Measurements from ENCODE around the gene TPX2.

TPX2 gene

DNA sequence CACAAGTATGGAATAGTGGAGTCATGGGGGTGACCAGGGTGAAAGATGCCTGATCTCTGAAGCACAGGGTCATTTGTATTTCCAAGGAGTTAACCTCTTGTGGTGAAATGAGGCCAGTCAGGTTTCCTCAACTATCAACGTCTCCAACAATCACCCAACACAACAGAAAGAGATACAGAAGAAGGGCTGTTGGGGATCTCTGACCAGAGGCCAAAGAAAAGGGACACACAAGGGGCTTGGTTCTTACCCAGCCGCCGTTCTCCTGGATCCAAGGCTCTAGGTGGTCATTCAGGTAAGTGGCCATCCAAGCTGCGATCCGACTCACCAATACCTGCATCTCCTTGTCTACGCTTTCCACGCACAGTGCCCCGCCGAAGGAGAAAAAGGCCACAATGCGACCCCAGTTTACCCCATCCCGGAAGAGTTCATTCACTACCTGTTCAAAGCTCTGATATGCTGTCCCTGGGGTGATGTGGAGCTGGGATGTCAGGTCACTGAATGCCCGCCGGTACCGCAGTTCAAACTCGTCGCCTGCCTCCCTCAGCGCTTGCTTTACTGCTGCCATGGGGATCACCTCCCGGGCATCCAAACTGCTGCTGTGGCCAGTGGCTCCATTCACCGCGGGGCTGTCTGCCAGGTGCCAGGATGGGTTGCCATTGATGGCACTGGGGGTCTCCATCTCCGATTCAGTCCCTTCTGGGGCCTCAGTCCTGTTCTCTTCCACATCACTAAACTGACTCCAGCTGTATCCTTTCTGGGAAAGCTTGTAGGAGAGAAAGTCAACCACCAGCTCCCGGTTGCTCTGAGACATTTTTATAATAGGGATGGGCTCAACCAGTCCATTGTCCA, 17.5 kb upstream of the TPX2 start:
- no peaks in the 10 kb centered on the region for H3K27me3 ChIP-seq (ENCODE audit: control insufficient read depth in 2 of 2, insufficient read depth in 2 of 2, low read length in 2 of 2)
- H3K9ac ChIP-seq (ENCODE audit: low read depth in 1 of 2, low read length in 2 of 2), result peak overlapping the region; percentile 97
- H3K27ac ChIP-seq (ENCODE audit: low read depth in 2 of 2, low read length in 2 of 2), result peak overlapping the region; percentile 96 to 99
- H3K36me3 ChIP-seq (ENCODE audit: control insufficient read depth in 2 of 2, insufficient read depth in 2 of 2, low read length in 2 of 2), result peaks cover 0 to 22% of the 10 kb centered on the region in 2 donors
- peaks cover 48 to 52% of the 10 kb centered on the region in 2 donors for H3K4me1 ChIP-seq (ENCODE audit: control insufficient read depth in 2 of 2, insufficient read depth in 2 of 2, low read length in 2 of 2)
- no peaks in the 10 kb centered on the region for H3K9me3 ChIP-seq (ENCODE audit: control insufficient read depth in 2 of 2, low read length in 2 of 2)
- H3K4me3 ChIP-seq (ENCODE audit: low read length in 2 of 2), result peak overlapping the region; percentile 79 to 87

DNA sequence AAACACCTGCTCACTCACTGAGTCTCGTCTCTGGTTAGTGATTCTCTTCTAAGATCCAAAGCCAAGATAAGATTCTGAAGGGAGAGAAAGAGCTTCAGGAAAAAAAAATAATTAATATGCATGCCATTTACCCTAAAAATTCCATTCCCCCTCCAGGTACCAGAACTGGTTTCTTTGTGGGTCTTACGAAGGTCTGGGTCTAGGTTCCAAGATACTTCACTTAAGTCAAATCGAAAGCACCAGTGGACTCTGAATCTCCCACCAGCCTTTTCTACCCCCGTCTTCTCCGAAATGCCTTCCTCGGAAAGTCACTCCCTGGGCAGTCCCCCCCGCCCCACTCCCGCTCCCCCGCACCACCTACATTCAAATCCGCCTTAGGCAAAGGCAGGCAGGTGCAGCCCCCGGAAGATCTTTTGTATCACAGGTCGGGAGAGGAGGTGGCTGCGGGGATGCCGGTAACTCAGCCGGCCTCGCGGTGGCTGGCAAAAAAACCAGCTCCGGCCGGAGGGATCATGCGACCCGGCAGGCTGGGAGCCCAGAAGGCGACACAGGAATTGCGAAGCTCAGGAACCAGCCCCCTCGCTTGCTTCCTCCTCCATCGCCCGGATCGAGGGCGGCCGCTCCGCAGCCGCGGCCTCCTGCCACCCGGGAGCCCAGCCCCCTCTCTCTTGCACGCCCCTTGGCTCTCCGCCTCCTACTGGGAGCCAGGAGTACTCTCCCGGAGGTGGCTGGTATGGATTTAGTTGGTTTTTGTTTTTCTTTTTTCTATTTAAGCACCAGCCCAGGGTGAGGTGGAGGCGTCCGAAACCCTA, 16.6 kb upstream of the TPX2 start, which contains the start of gene BCL2L1:
BCL2L1 (minus strand) TSS at position 612 of the 812 bp plus-strand sequence. CDS start 650 bp downstream, outside the sequence.
- no peaks in the 10 kb centered on the region for H3K9me3 ChIP-seq (ENCODE audit: control insufficient read depth in 2 of 2, low read length in 2 of 2)
- H3K9ac ChIP-seq (ENCODE audit: low read depth in 1 of 2, low read length in 2 of 2), result peak within 1 kb of the TSS; percentile 97
- peaks cover 0 to 22% of the 10 kb centered on the region in 2 donors for H3K36me3 ChIP-seq (ENCODE audit: control insufficient read depth in 2 of 2, insufficient read depth in 2 of 2, low read length in 2 of 2)
- peaks cover 44 to 45% of the 10 kb centered on the region in 2 donors for H3K4me1 ChIP-seq (ENCODE audit: control insufficient read depth in 2 of 2, insufficient read depth in 2 of 2, low read length in 2 of 2)
- peak within 1 kb of the TSS; percentile 96 to 99 for H3K27ac ChIP-seq (ENCODE audit: low read depth in 2 of 2, low read length in 2 of 2)
- H3K27me3 ChIP-seq (ENCODE audit: control insufficient read depth in 2 of 2, insufficient read depth in 2 of 2, low read length in 2 of 2), result no peaks in the 10 kb centered on the region
- H3K4me3 ChIP-seq (ENCODE audit: low read length in 2 of 2), result peak within 1 kb of the TSS; percentile 79 to 87

DNA sequence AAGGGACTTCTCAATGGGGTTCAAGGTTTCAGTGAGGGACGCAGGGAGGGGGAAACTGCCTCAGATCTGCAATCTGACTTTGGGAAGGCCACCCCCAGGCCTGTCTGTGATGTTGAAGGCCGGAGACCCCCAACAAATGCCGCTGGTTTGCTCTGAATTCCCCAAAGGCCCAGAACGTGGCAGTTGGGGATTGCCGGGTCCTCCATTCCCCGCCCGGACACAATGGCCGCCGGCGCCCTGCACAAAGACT, 16.1 kb upstream of the TPX2 start:
- Histone ChIP-seq H3K36me3 (ENCODE audit: control insufficient read depth in 2 of 2, insufficient read depth in 2 of 2, low read length in 2 of 2) (peaks cover 0 to 17% of the 10 kb centered on the region in 2 donors), H3K9me3 (ENCODE audit: control insufficient read depth in 2 of 2, low read length in 2 of 2) (no peaks in the 10 kb centered on the region), H3K4me1 (ENCODE audit: control insufficient read depth in 2 of 2, insufficient read depth in 2 of 2, low read length in 2 of 2) (peaks cover 38 to 39% of the 10 kb centered on the region in 2 donors), H3K27ac (ENCODE audit: low read depth in 2 of 2, low read length in 2 of 2) (peak overlapping the region; percentile 96 to 99), H3K4me3 (ENCODE audit: low read length in 2 of 2) (peak overlapping the region; percentile 79 to 87), H3K9ac (ENCODE audit: low read depth in 1 of 2, low read length in 2 of 2) (peak overlapping the region; percentile 97), H3K27me3 (ENCODE audit: control insufficient read depth in 2 of 2, insufficient read depth in 2 of 2, low read length in 2 of 2) (no peaks in the 10 kb centered on the region)

DNA sequence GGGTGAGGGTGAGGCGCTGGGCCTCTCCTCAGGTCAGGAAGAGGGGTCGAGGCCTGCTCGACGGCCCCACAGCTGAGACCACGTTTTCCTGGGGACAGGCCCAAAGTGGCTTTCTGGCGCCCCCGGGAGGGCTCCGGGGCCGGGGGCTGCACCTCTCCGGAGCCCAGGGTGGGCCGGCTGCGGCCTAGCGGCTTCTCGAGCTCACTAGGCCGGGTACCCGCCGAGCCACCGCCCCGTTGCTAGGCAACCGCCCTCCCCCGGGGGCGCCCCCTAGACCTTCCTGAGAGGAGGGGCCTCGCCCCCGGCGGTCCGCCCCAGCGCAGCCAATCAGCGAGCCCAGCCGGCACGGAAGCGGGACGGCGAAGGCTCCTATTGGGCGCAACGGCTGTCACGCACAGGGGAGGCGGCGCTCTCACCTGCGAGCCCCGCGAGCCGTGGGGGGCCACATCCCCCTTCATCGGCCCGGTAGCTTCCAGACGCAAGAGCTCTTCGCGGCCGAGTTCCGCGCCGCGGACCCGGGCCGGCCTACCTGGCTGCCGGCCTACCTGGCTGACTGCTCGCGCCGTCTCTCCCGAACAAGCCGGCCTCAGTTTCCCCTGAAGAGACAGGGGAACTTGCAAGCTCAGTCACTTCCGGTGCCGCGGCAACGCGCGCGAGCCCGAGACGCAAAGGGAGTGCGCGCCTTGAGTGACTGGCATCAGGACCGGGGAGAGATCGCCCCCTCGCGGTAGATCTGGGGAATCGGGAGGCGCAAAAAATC, 15.6 kb upstream of the TPX2 start:
- Histone ChIP-seq H3K4me1 (ENCODE audit: control insufficient read depth in 2 of 2, insufficient read depth in 2 of 2, low read length in 2 of 2) (peaks cover 36 to 37% of the 10 kb centered on the region in 2 donors), H3K9me3 (ENCODE audit: control insufficient read depth in 2 of 2, low read length in 2 of 2) (no peaks in the 10 kb centered on the region), H3K4me3 (ENCODE audit: low read length in 2 of 2) (peak overlapping the region; percentile 79 to 87), H3K27me3 (ENCODE audit: control insufficient read depth in 2 of 2, insufficient read depth in 2 of 2, low read length in 2 of 2) (no peaks in the 10 kb centered on the region), H3K27ac (ENCODE audit: low read depth in 2 of 2, low read length in 2 of 2) (peak overlapping the region; percentile 96 to 99), H3K36me3 (ENCODE audit: control insufficient read depth in 2 of 2, insufficient read depth in 2 of 2, low read length in 2 of 2) (peaks cover 0 to 17% of the 10 kb centered on the region in 2 donors), H3K9ac (ENCODE audit: low read depth in 1 of 2, low read length in 2 of 2) (peak overlapping the region; percentile 97)

DNA sequence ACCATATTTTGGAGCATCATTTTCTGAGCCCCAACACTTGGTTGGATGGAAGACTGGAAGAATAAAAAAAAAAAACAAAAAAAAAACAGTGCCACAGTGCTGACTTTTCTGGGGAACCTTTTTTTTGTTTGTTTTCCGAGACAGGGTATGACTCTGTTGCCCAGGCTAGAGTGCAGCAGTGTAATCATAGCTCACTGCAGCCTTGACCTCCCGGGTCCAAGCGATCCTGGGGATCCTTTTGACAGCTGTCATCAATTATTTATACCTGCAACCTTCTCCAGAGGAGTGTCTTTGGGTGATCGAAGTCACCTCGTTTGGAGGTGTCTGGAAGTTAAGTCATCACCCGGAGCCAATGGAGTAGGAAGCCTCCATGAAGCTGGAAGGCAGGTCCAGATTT, 7.8 kb upstream of the TPX2 start:
- H3K27me3 ChIP-seq (ENCODE audit: control insufficient read depth in 2 of 2, insufficient read depth in 2 of 2, low read length in 2 of 2), result no peaks in the 10 kb centered on the region
- H3K27ac ChIP-seq (ENCODE audit: low read depth in 2 of 2, low read length in 2 of 2), result no peak overlapping the region
- H3K36me3 ChIP-seq (ENCODE audit: control insufficient read depth in 2 of 2, insufficient read depth in 2 of 2, low read length in 2 of 2), result no peaks in the 10 kb centered on the region
- H3K4me3 ChIP-seq (ENCODE audit: low read length in 2 of 2), result no peak overlapping the region
- H3K4me1 ChIP-seq (ENCODE audit: control insufficient read depth in 2 of 2, insufficient read depth in 2 of 2, low read length in 2 of 2), result no peaks in the 10 kb centered on the region
- no peak overlapping the region for H3K9ac ChIP-seq (ENCODE audit: low read depth in 1 of 2, low read length in 2 of 2)
- H3K9me3 ChIP-seq (ENCODE audit: control insufficient read depth in 2 of 2, low read length in 2 of 2), result no peaks in the 10 kb centered on the region

DNA sequence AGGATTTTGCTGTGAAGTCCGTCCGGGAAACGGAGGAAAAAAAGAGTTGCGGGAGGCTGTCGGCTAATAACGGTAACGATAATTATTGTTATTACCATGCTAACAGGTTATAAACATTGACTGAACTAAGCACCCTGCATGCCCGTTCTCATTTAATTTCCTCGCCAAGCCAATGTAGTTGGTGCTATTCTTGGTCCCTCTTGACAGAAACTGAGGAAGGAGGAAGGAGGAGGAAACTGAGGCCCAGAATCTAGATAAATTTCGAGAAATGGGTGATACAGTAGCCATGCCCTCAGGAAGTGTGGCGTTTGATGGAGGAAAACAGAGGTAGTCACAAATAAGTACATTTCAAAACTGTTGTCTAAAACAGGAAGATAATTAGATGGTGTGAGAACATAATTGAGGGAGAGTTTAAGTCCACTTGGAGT, 474 bp downstream of the TPX2 start:
- Histone ChIP-seq H3K4me1 (ENCODE audit: control insufficient read depth in 2 of 2, insufficient read depth in 2 of 2, low read length in 2 of 2) (peaks cover 3 to 5% of the 10 kb centered on the region in 2 donors), H3K9me3 (ENCODE audit: control insufficient read depth in 2 of 2, low read length in 2 of 2) (no peaks in the 10 kb centered on the region), H3K27ac (ENCODE audit: low read depth in 2 of 2, low read length in 2 of 2) (peak overlapping the region; percentile 54 to 82), H3K4me3 (ENCODE audit: low read length in 2 of 2) (peak overlapping the region; percentile 86 to 95), H3K9ac (ENCODE audit: low read depth in 1 of 2, low read length in 2 of 2) (peak overlapping the region; percentile 79), H3K36me3 (ENCODE audit: control insufficient read depth in 2 of 2, insufficient read depth in 2 of 2, low read length in 2 of 2) (no peaks in the 10 kb centered on the region), H3K27me3 (ENCODE audit: control insufficient read depth in 2 of 2, insufficient read depth in 2 of 2, low read length in 2 of 2) (no peaks in the 10 kb centered on the region)

DNA sequence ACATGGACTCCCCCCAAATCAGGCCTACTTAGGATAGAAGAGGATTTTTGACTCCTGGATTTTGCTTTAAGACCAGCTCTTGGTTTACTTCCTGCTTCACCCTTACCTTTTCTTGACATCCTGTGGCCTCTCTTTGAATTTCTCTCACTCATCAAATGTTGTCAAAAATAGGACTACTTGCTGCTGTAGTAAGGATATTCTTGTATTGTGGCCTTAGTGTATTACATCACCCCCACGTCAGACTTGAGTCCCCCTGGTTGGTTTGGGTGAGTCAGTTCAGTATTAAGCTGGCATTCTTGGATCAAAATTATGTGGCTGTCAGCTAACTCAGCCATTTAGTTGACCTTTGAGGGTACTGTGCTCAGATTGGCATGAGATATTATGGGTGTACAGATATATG, 1.1 kb downstream of the TPX2 start:
- no peaks in the 10 kb centered on the region for H3K27me3 ChIP-seq (ENCODE audit: control insufficient read depth in 2 of 2, insufficient read depth in 2 of 2, low read length in 2 of 2)
- no peaks in the 10 kb centered on the region for H3K9me3 ChIP-seq (ENCODE audit: control insufficient read depth in 2 of 2, low read length in 2 of 2)
- H3K36me3 ChIP-seq (ENCODE audit: control insufficient read depth in 2 of 2, insufficient read depth in 2 of 2, low read length in 2 of 2), result no peaks in the 10 kb centered on the region
- no peak overlapping the region for H3K27ac ChIP-seq (ENCODE audit: low read depth in 2 of 2, low read length in 2 of 2)
- peak overlapping the region in 1 of 2 donors; percentile 13 for H3K9ac ChIP-seq (ENCODE audit: low read depth in 1 of 2, low read length in 2 of 2)
- peak overlapping the region; percentile 26 to 95 for H3K4me3 ChIP-seq (ENCODE audit: low read length in 2 of 2)
- peaks cover 3 to 5% of the 10 kb centered on the region in 2 donors for H3K4me1 ChIP-seq (ENCODE audit: control insufficient read depth in 2 of 2, insufficient read depth in 2 of 2, low read length in 2 of 2)

DNA sequence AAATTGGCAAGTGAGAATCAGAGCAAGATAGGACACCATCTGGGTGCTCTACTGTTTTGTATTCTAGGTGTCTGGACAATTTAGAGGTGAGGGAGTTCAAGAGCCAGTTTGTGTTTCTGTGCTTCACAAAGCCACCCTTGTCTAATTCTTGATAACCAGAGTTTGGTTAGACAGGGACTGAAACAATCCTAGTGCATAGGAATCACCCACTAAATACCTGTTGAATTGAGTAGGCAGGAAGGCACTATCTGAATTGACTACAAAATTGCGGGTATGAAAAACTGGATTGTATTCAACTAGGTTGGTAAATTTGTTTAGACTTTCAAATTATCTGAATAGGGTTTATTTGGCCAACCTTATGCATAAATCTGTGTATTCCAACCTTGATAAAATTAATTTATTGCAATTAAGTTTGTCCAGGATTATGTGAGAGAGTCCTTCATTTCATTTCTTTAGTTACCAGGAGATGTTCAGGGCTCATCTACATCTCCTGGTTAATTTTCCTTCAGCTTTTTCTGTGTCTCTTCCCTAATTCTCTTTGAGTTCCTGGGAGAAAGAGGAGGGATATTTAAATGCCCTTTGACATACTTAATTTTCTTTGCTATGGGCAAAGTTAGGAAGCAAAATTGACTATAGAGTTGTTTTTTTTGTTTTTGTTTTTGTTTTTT, 1.7 kb downstream of the TPX2 start:
- Histone ChIP-seq H3K36me3 (ENCODE audit: control insufficient read depth in 2 of 2, insufficient read depth in 2 of 2, low read length in 2 of 2) (no peaks in the 10 kb centered on the region), H3K4me3 (ENCODE audit: low read length in 2 of 2) (peak overlapping the region in 1 of 2 donors; percentile 95), H3K9ac (ENCODE audit: low read depth in 1 of 2, low read length in 2 of 2) (peak overlapping the region in 1 of 2 donors; percentile 13), H3K9me3 (ENCODE audit: control insufficient read depth in 2 of 2, low read length in 2 of 2) (no peaks in the 10 kb centered on the region), H3K4me1 (ENCODE audit: control insufficient read depth in 2 of 2, insufficient read depth in 2 of 2, low read length in 2 of 2) (peaks cover 3 to 5% of the 10 kb centered on the region in 2 donors), H3K27ac (ENCODE audit: low read depth in 2 of 2, low read length in 2 of 2) (no peak overlapping the region), H3K27me3 (ENCODE audit: control insufficient read depth in 2 of 2, insufficient read depth in 2 of 2, low read length in 2 of 2) (no peaks in the 10 kb centered on the region)

DNA sequence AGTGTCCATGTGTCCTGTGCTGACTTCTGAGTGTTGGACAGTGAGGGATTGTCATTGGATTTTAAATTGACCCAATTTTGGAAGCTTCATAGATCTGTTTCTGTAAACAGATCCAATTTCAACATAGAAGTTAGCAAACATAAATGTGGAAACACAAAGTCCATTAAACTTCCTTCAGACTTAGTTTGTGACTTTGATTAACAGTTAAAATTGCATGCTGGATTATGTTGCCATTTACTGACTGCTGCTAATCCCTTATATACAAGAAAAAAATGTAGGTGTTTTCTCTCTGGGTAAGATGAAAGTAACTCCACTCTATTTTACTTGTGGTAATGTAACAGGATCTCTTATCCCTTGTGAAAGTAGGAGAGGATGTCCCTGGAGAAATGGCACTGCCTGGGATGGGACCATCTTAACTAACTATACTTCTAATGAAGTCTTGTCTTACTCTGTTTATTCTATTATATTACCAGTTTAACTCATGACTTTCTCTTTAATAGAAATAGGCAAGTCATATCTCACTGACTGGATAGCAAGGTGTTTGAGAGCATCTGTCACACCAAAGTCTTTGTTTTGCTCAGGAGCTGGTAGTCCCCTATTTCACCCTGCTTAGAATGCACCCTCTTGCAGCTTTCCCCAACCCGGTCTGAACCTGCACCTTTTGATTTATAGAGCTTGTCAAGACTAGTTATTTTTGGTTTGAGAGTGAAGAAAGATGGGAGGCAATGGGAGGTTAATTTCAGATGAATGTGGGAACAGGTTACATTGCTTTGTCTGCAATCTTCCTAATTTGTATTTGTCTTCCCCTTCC, 7.2 kb downstream of the TPX2 start:
- no peaks in the 10 kb centered on the region for H3K4me1 ChIP-seq (ENCODE audit: control insufficient read depth in 2 of 2, insufficient read depth in 2 of 2, low read length in 2 of 2)
- no peaks in the 10 kb centered on the region for H3K9me3 ChIP-seq (ENCODE audit: control insufficient read depth in 2 of 2, low read length in 2 of 2)
- no peak overlapping the region for H3K9ac ChIP-seq (ENCODE audit: low read depth in 1 of 2, low read length in 2 of 2)
- no peaks in the 10 kb centered on the region for H3K36me3 ChIP-seq (ENCODE audit: control insufficient read depth in 2 of 2, insufficient read depth in 2 of 2, low read length in 2 of 2)
- no peak overlapping the region for H3K4me3 ChIP-seq (ENCODE audit: low read length in 2 of 2)
- no peak overlapping the region for H3K27ac ChIP-seq (ENCODE audit: low read depth in 2 of 2, low read length in 2 of 2)
- no peaks in the 10 kb centered on the region for H3K27me3 ChIP-seq (ENCODE audit: control insufficient read depth in 2 of 2, insufficient read depth in 2 of 2, low read length in 2 of 2)
